ENCODE results near the gene RELL1. TPM values are rescaled to one million over a fixed set of nuclear protein-coding genes. Genes with fewer than 3 reads are reported as not detected.
A peak's percentile ranks its signal among the peaks of the same experiment; 100 is the strongest.

Gene RELL1
- total and polyA plus RNA-seq, 8 donors: 1.3 to 113 (median 15.8) TPM

GRCh38 chr4:37719021-37719420 is 32.8 kb upstream of the RELL1 start:
- Histone ChIP-seq H3K9me3 (no peaks in the 10 kb centered on the region), H3K27me3 (no peaks in the 10 kb centered on the region), H3K4me3 (no peak overlapping the region), H3K27ac (no peak overlapping the region), H3K36me3 (no peaks in the 10 kb centered on the region), H3K4me1 (peaks cover 0 to 12% (median 9%) of the 10 kb centered on the region in 4 donors)
- 87 to 98% (median 96%) methylated on average over 1 of the region's 1 CpG for WGBS, 5 donors
- DNase-seq: no peak
- TF ChIP-seq EP300 (IDR thresholded peaks at IDR 0.05): no peak
- intact Hi-C loops (cut with DNase I; ENCODE audit: low total_unique reads): no loop called here

GRCh38 chr4:37717576-37717975 is 31.4 kb upstream of the RELL1 start:
- TF ChIP-seq EP300 (IDR thresholded peaks at IDR 0.05): no peak
- no peak for TF ChIP-seq CTCF (IDR thresholded peaks at IDR 0.05)
- TF ChIP-seq POLR2AphosphoS5 (IDR thresholded peaks at IDR 0.05): no peak
- TF ChIP-seq POLR2A (IDR thresholded peaks at IDR 0.05): no peak
- H3K9me3 ChIP-seq: no peaks in the 10 kb centered on the region
- H3K4me3 ChIP-seq: no peak overlapping the region
- no peak overlapping the region for H3K27ac ChIP-seq
- intact Hi-C loops (cut with DNase I; ENCODE audit: low total_unique reads): no loop called here
- DNase-seq: no peak
- H3K36me3 ChIP-seq: no peaks in the 10 kb centered on the region
- H3K4me1 ChIP-seq: peaks cover 0 to 12% (median 9%) of the 10 kb centered on the region in 4 donors
- 58 to 84% (median 68%) methylated on average over 4 of the region's 4 CpGs for WGBS, 5 donors
- H3K27me3 ChIP-seq: no peaks in the 10 kb centered on the region

GRCh38 chr4:37715889-37716402 is 29.8 kb upstream of the RELL1 start:
- no peaks in the 10 kb centered on the region for H3K9me3 ChIP-seq
- H3K4me1 ChIP-seq: peaks cover 0 to 5% (median 0%) of the 10 kb centered on the region in 4 donors
- intact Hi-C loops (cut with DNase I; ENCODE audit: low total_unique reads): no loop called here
- 49 to 69% (median 54%) methylated on average over 4 of the region's 4 CpGs for WGBS, 5 donors
- H3K36me3 ChIP-seq: no peaks in the 10 kb centered on the region
- peak in 1 of 2 donors; percentile 70 for DNase-seq
- TF ChIP-seq POLR2A (IDR thresholded peaks at IDR 0.05) (no peak), EP300 (IDR thresholded peaks at IDR 0.05) (no peak), POLR2AphosphoS5 (IDR thresholded peaks at IDR 0.05) (no peak), CTCF (IDR thresholded peaks at IDR 0.05) (no peak)
- H3K27me3 ChIP-seq: no peaks in the 10 kb centered on the region
- H3K4me3 ChIP-seq: no peak overlapping the region
- no peak overlapping the region for H3K27ac ChIP-seq

GRCh38 chr4:37710491-37710890 is 24.3 kb upstream of the RELL1 start:
- intact Hi-C loops (cut with DNase I; ENCODE audit: low total_unique reads): no loop called here
- no peaks in the 10 kb centered on the region for H3K27me3 ChIP-seq
- no peak for DNase-seq
- H3K27ac ChIP-seq: no peak overlapping the region
- WGBS, 5 donors: 38 to 61% (median 51%) methylated on average over 1 of the region's 1 CpG
- H3K36me3 ChIP-seq: no peaks in the 10 kb centered on the region
- H3K4me1 ChIP-seq: no peaks in the 10 kb centered on the region
- no peak for TF ChIP-seq EP300 (IDR thresholded peaks at IDR 0.05)
- TF ChIP-seq POLR2A (IDR thresholded peaks at IDR 0.05): no peak
- no peak for TF ChIP-seq CTCF (IDR thresholded peaks at IDR 0.05)
- TF ChIP-seq POLR2AphosphoS5 (IDR thresholded peaks at IDR 0.05): no peak
- no peak overlapping the region for H3K4me3 ChIP-seq
- no peaks in the 10 kb centered on the region for H3K9me3 ChIP-seq

GRCh38 chr4:37706032-37706431 is 19.9 kb upstream of the RELL1 start:
- Histone ChIP-seq H3K36me3 (no peaks in the 10 kb centered on the region), H3K4me3 (no peak overlapping the region), H3K9me3 (no peaks in the 10 kb centered on the region), H3K4me1 (peaks cover 0 to 5% (median 0%) of the 10 kb centered on the region in 4 donors), H3K27me3 (no peaks in the 10 kb centered on the region), H3K27ac (no peak overlapping the region)
- intact Hi-C loops (cut with DNase I; ENCODE audit: low total_unique reads): no loop called here
- no peak for TF ChIP-seq POLR2AphosphoS5 (IDR thresholded peaks at IDR 0.05)
- TF ChIP-seq CTCF (IDR thresholded peaks at IDR 0.05): no peak
- TF ChIP-seq POLR2A (IDR thresholded peaks at IDR 0.05): no peak
- no peak for TF ChIP-seq EP300 (IDR thresholded peaks at IDR 0.05)
- no peak for DNase-seq
- 90 to 100% (median 95%) methylated on average over 3 of the region's 3 CpGs for WGBS, 5 donors

Data from stomach (tissue), 9 donors.